ENCODE measurements around the gene C2orf92. TPM values are rescaled to one million over a fixed set of nuclear protein-coding genes. Genes with fewer than 3 reads are reported as not detected.

The C2orf92 gene
- polyA plus RNA-seq, 1 donor from 2014 or later, result 10.7 TPM

- no peak overlapping the region for H3K4me2 ChIP-seq (ENCODE audit: low read length)
- H3K9ac ChIP-seq (ENCODE audit: low read length), result no peak overlapping the region
- no peaks in the 10 kb centered on the region for H4K20me1 ChIP-seq (ENCODE audit: insufficient read depth)
- no peak overlapping the region for H3K27ac ChIP-seq (ENCODE audit: low read length)
- H3K36me3 ChIP-seq (ENCODE audit: insufficient read depth, low read length), result no peaks in the 10 kb centered on the region
- peaks cover 4% of the 10 kb centered on the region for H3K9me3 ChIP-seq (ENCODE audit: low read length)
- H3K4me3 ChIP-seq (ENCODE audit: low read length), result no peak overlapping the region
- H3F3A ChIP-seq (ENCODE audit: insufficient read depth, low read length, poor library complexity, severe bottlenecking), result no peaks in the 10 kb centered on the region
- no peak for TF ChIP-seq RAD21 (conservative IDR thresholded peaks at IDR 0.05)
- no peak for TF ChIP-seq MXI1 (conservative IDR thresholded peaks at IDR 0.05; ENCODE audit: poor library complexity, severe bottlenecking)
- TF ChIP-seq EZH2 (IDR thresholded peaks at IDR 0.05; ENCODE audit: borderline replicate concordance, insufficient read depth, low read length, poor library complexity, severe bottlenecking), result no peak
- TF ChIP-seq POLR2AphosphoS5 (IDR thresholded peaks at IDR 0.05), result no peak
- no peak for TF ChIP-seq EP300 (conservative IDR thresholded peaks at IDR 0.05; ENCODE audit: poor library complexity, severe bottlenecking)
- TF ChIP-seq TAF1 (IDR thresholded peaks at IDR 0.05; ENCODE audit: low read depth), result no peak
- no peak for TF ChIP-seq REST (IDR thresholded peaks at IDR 0.05; ENCODE audit: borderline replicate concordance)
- TF ChIP-seq CTCF (IDR thresholded peaks at IDR 0.05; ENCODE audit: poor library complexity, severe bottlenecking), result no peak
- no peak for TF ChIP-seq SMC3 (conservative IDR thresholded peaks at IDR 0.05; ENCODE audit: poor library complexity)
- no peaks in the 10 kb centered on the region for H3K27me3 ChIP-seq (ENCODE audit: insufficient read depth, low read depth, low read length)
- H3K9me2 ChIP-seq (ENCODE audit: insufficient read depth, low read length), result no peaks in the 10 kb centered on the region
- no peak overlapping the region for H2AFZ ChIP-seq (ENCODE audit: low read depth, low read length)
- H3K79me2 ChIP-seq (replicated peaks; ENCODE audit: insufficient read depth, low read length), result no peaks in the 10 kb centered on the region
Measured at GRCh38 chr2:97726261-97727064, 57.0 kb downstream of the C2orf92 start.

- Histone ChIP-seq H3K9me2 (ENCODE audit: insufficient read depth, low read length) (no peaks in the 10 kb centered on the region), H3K9me3 (ENCODE audit: low read length) (peaks cover 4% of the 10 kb centered on the region), H3K27me3 (ENCODE audit: insufficient read depth, low read depth, low read length) (no peaks in the 10 kb centered on the region), H3K9ac (ENCODE audit: low read length) (no peak overlapping the region), H3K27ac (ENCODE audit: low read length) (no peak overlapping the region), H3K4me2 (ENCODE audit: low read length) (no peak overlapping the region), H2AFZ (ENCODE audit: low read depth, low read length) (no peak overlapping the region), H3K79me2 (replicated peaks; ENCODE audit: insufficient read depth, low read length) (no peaks in the 10 kb centered on the region), H3K36me3 (ENCODE audit: insufficient read depth, low read length) (no peaks in the 10 kb centered on the region), H3F3A (ENCODE audit: insufficient read depth, low read length, poor library complexity, severe bottlenecking) (no peaks in the 10 kb centered on the region), H3K4me3 (ENCODE audit: low read length) (no peak overlapping the region), H4K20me1 (ENCODE audit: insufficient read depth) (no peaks in the 10 kb centered on the region)
- no peak for TF ChIP-seq POLR2AphosphoS5 (IDR thresholded peaks at IDR 0.05)
- TF ChIP-seq EZH2 (IDR thresholded peaks at IDR 0.05; ENCODE audit: borderline replicate concordance, insufficient read depth, low read length, poor library complexity, severe bottlenecking), result no peak
- no peak for TF ChIP-seq REST (IDR thresholded peaks at IDR 0.05; ENCODE audit: borderline replicate concordance)
- TF ChIP-seq SMC3 (conservative IDR thresholded peaks at IDR 0.05; ENCODE audit: poor library complexity), result no peak
- no peak for TF ChIP-seq EP300 (conservative IDR thresholded peaks at IDR 0.05; ENCODE audit: poor library complexity, severe bottlenecking)
Measured at GRCh38 chr2:97727296-97727695, 57.8 kb downstream of the C2orf92 start.
